ENCODE measurements around the gene ESR1.
"Not testable (repeated sequence)": the region's sequence is repeated elsewhere in the genome, so short reads cannot be mapped to it uniquely, and the experiment has no call there.

The ESR1 gene

DNA sequence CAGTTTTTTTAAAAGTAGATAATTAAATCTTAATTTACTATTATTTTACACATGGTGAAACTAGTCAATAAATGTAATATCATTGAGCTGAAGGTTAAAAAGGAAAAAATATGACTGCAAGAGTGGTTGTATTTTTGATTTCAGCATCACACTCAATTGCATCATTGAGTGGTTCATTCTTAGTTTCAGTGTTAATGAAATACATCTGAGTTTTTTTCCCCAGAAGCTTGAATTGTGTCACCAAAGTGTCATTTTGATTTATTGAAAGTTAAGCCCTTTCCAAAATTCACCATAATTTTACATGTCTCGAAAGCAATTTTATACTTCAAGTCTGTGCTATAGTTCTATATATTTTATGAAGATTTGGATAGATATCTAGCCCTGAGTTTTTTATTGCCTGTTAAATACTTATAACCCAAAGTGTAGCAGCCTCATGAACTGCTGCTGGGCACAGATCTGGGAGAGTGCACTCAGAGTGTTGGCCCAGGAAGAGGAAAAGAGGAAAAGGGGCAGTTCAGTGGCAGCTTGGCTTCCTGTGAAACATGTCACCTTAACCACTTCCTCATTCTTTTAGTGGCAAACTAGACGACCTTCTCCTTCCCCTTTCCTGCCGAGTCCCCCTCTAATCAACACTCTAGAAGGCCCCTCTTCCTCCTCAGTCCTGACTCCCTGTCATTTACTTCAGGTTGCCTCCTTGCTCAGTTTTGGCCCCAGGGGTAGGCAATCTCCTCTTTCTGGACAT is 140.7 kb downstream of the ESR1 start:
- Mint-ChIP-seq H3K4me3 (no peak overlapping the region), H3K9me3 (no peaks in the 10 kb centered on the region), H3K36me3 (ENCODE audit: low read depth) (no peaks in the 10 kb centered on the region), H3K27me3 (ENCODE audit: low read depth) (peaks cover 4% of the 10 kb centered on the region), H3K4me1 (ENCODE audit: low read depth) (peaks cover 5% of the 10 kb centered on the region), H3K27ac (no peak overlapping the region)
- no peak for DNase-seq (ENCODE audit: low spot score)

DNA sequence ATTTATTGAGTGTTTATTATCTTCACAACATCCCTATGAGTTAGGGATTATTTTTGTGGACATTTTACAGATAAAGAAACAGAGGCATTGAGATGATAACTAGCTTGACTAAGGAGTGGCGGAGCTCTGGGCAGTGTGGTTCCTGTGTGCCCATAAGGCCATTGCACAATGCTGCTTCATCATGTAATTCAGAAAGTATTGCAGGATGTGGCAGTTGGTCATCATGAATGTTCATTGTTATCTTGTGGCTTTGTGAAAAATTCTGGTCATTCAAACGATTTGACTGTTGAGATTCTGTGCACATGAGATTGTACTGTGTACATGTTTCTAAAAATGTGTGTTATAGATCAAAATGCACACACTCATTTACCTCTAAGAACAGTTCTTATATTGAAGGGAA is 150.8 kb downstream of the ESR1 start:
- peaks cover 21% of the 10 kb centered on the region for H3K27me3 Mint-ChIP-seq (ENCODE audit: low read depth)
- no peaks in the 10 kb centered on the region for H3K9me3 Mint-ChIP-seq
- peaks cover 5% of the 10 kb centered on the region for H3K4me1 Mint-ChIP-seq (ENCODE audit: low read depth)
- H3K36me3 Mint-ChIP-seq (ENCODE audit: low read depth), result no peaks in the 10 kb centered on the region
- no peak for DNase-seq (ENCODE audit: low spot score)
- H3K27ac Mint-ChIP-seq, result no peak overlapping the region
- H3K4me3 Mint-ChIP-seq, result no peak overlapping the region

DNA sequence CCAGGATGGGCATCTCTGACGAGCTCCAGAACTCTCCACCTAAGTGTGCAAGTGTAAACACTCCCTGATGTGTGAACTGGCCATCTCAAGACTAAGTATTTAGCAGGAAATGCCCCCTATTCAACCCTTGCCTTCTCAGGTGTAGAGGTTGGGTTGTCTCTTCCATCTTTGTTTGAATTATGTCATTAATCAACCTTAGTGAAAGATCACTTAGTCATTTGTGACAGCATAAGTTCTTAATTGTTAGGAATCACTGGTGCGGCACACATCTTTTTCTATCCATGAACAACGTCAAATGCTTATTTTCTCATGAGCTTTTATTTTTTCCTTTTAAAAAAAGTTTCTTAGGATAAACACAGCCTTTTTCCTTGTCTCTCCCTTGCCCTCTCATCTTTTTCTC is 151.6 kb downstream of the ESR1 start:
- peaks cover 5% of the 10 kb centered on the region for H3K4me1 Mint-ChIP-seq (ENCODE audit: low read depth)
- H3K36me3 Mint-ChIP-seq (ENCODE audit: low read depth), result no peaks in the 10 kb centered on the region
- H3K27me3 Mint-ChIP-seq (ENCODE audit: low read depth), result peaks cover 21% of the 10 kb centered on the region
- H3K9me3 Mint-ChIP-seq, result no peaks in the 10 kb centered on the region
- no peak overlapping the region for H3K27ac Mint-ChIP-seq
- H3K4me3 Mint-ChIP-seq, result no peak overlapping the region
- DNase-seq (ENCODE audit: low spot score), result no peak

DNA sequence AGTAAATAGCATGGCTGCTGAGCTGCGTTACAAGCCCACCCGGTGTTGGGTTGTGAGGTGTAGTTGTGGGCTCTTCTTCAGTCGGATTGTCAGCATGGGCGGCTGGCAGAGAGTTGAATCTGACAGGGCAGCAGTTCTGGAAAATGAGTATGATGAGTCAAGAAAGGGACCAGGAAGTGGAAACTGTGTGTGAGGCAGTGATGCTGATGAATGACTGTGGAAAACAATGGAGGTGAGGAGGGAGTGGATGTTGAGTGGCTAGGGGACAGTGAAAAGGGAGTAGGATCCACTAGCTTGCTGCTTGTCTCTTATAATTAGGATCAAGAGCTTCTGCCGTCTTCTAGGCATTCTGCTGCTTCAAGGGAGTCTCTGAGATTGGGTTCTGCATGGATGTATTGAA is 154.3 kb downstream of the ESR1 start:
- H3K36me3 Mint-ChIP-seq (ENCODE audit: low read depth), result no peaks in the 10 kb centered on the region
- no peak overlapping the region for H3K27ac Mint-ChIP-seq
- no peak for DNase-seq (ENCODE audit: low spot score)
- peaks cover 27% of the 10 kb centered on the region for H3K27me3 Mint-ChIP-seq (ENCODE audit: low read depth)
- no peaks in the 10 kb centered on the region for H3K9me3 Mint-ChIP-seq
- no peak overlapping the region for H3K4me3 Mint-ChIP-seq
- H3K4me1 Mint-ChIP-seq (ENCODE audit: low read depth), result peaks cover 5% of the 10 kb centered on the region

DNA sequence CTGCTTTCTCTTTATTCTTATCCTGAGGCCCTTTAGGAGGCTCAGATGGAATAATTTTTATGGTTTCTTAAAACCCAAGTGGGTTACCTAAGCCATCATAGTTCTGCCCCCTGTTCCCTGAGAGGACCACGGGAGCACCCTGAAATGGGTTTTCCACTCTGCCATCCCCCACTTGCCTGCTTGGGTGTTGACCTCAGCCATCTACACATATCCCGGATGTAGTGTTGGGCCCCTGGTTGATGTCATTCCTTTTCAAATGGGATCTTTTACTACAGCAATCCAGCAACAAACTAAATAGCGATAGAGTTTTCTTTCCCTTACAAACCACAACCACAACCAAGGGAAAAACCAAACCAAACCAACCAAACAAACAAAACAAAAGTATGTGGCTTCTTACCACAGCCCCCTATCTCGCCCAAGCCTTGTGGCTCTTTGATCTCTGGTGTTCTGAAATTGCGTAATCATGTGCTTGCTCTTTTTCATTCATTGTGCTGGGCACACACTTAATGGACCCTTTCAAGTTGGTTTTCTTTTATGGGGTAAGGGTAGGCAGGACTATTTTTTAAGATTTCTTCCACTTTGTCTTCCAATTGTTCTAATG is 154.9 kb downstream of the ESR1 start:
- H3K27ac Mint-ChIP-seq, result no peak overlapping the region
- peaks cover 32% of the 10 kb centered on the region for H3K27me3 Mint-ChIP-seq (ENCODE audit: low read depth)
- peak; percentile 5 for DNase-seq (ENCODE audit: low spot score)
- no peaks in the 10 kb centered on the region for H3K36me3 Mint-ChIP-seq (ENCODE audit: low read depth)
- H3K9me3 Mint-ChIP-seq, result peaks cover 2% of the 10 kb centered on the region
- peaks cover 5% of the 10 kb centered on the region for H3K4me1 Mint-ChIP-seq (ENCODE audit: low read depth)
- no peak overlapping the region for H3K4me3 Mint-ChIP-seq

DNA sequence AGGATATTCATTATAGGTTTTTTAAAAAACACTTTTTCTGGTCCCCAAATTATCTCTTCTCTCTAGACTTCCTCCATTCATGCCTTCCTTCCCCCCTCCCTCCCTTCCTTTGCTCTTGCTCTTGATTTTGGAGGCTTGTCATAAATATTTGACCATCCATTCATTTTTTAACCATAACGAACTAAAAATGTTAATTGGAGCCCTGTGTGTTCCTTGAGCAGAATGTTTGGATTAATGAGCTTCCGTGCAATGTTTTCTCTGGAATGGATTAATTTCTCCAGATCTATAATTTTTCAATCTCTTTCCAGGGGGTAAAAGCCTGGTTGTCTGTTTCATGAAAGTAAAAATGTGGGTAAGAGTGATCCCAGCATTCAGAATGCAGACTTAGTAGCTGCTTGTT is 155.5 kb downstream of the ESR1 start:
- Mint-ChIP-seq H3K9me3 (peaks cover 3% of the 10 kb centered on the region), H3K36me3 (ENCODE audit: low read depth) (no peaks in the 10 kb centered on the region), H3K27me3 (ENCODE audit: low read depth) (peaks cover 33% of the 10 kb centered on the region), H3K4me1 (ENCODE audit: low read depth) (peaks cover 5% of the 10 kb centered on the region), H3K27ac (no peak overlapping the region), H3K4me3 (no peak overlapping the region)
- DNase-seq (ENCODE audit: low spot score), result no peak

DNA sequence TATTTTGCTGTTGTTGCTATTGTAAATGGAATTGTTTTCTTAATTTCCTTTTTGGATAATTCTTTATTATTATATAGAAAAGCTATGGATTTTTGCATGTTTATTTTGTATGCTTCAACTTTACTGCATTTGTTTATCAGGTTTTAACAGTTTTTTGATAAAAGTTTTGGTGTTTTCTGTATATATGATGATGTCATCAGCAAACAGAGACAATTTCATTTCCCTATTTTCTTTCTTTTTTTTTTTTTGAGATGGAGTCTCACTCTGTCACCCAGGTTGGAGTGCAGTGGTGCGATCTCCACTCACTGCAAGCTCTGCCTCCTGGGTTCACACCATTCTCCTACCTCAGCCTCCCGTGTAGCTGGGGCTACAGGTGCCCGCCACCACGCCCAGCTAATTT is 156.9 kb downstream of the ESR1 start:
- not testable (repeated sequence) for H3K4me3 Mint-ChIP-seq; H3K27ac Mint-ChIP-seq; H3K36me3 Mint-ChIP-seq (ENCODE audit: low read depth); H3K4me1 Mint-ChIP-seq (ENCODE audit: low read depth); DNase-seq (ENCODE audit: low spot score); H3K9me3 Mint-ChIP-seq
- peaks cover 30% of the 10 kb centered on the region for H3K27me3 Mint-ChIP-seq (ENCODE audit: low read depth)

DNA sequence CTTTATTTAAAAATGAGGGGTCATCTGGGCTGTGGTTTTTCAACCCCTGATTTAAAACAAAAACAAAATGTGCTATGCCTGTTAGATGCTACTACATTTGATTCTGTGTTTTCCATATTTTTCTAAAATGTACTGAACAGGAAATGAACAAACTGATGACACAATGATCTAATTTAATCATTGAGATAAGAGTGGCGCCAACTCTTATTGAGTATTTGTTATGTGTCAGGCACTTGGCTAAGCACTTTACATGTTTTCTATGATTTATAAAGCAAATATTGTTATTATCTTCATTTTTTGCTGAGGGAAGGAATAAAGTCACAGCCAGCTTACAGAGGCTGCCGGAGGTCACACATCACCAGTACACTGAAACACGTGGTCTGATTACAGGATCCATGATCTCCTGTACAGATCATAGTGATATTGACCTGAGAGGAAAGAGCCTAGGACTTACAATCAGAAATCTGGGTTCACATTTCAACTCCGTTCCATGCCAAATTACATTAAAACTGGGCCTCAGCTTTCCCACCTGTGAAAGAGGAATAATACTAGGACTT is 166.7 kb downstream of the ESR1 start:
- no peaks in the 10 kb centered on the region for H3K9me3 Mint-ChIP-seq
- peaks cover 14% of the 10 kb centered on the region for H3K27me3 Mint-ChIP-seq (ENCODE audit: low read depth)
- H3K4me1 Mint-ChIP-seq (ENCODE audit: low read depth), result no peaks in the 10 kb centered on the region
- no peak overlapping the region for H3K4me3 Mint-ChIP-seq
- no peaks in the 10 kb centered on the region for H3K36me3 Mint-ChIP-seq (ENCODE audit: low read depth)
- H3K27ac Mint-ChIP-seq, result no peak overlapping the region
- DNase-seq (ENCODE audit: low spot score), result no peak

DNA sequence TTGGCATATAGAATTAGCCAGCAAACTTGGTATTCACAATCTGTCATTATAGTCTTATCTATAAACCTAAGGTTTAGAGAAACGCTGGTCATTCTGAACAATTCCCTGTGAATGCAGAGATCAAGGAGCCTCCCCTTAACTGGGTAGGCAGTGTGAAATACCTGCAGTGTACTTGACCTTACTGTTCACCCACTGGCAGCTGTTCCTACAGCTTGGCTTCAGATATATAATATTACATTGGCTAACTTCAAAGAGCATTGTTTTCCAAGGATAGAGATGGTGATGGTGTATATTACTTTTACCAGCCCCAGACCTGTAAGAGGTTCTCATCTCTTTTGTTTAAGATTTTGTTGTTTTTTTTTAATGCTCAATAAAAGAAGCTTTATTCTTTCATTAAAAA is 168.3 kb downstream of the ESR1 start:
- Mint-ChIP-seq H3K9me3 (no peaks in the 10 kb centered on the region), H3K36me3 (ENCODE audit: low read depth) (no peaks in the 10 kb centered on the region), H3K4me3 (no peak overlapping the region), H3K27ac (no peak overlapping the region), H3K27me3 (ENCODE audit: low read depth) (peaks cover 12% of the 10 kb centered on the region), H3K4me1 (ENCODE audit: low read depth) (no peaks in the 10 kb centered on the region)
- no peak for DNase-seq (ENCODE audit: low spot score)

DNA sequence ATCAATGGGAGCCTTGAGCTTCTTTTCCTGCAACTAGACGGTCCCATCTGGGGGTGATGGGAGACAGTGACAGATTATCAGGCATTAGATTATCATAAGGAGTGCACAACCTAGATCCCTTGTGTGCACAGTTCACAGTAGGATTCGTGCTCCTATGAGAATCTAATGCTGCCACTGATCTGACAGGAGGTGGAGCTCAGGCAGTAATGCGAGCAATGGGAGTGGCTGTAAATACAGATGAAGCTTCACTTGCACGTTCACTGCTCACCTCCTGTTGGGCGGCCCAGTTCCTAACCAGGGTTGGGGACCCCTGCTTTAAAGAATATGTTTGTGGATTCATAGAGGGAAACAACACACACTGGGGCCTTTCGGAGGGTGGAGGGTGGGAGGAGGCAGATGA is 180.7 kb downstream of the ESR1 start:
- not testable (repeated sequence) for DNase-seq (ENCODE audit: low spot score); H3K27ac Mint-ChIP-seq; H3K36me3 Mint-ChIP-seq (ENCODE audit: low read depth); H3K27me3 Mint-ChIP-seq (ENCODE audit: low read depth); H3K4me3 Mint-ChIP-seq; H3K9me3 Mint-ChIP-seq; H3K4me1 Mint-ChIP-seq (ENCODE audit: low read depth)

DNA sequence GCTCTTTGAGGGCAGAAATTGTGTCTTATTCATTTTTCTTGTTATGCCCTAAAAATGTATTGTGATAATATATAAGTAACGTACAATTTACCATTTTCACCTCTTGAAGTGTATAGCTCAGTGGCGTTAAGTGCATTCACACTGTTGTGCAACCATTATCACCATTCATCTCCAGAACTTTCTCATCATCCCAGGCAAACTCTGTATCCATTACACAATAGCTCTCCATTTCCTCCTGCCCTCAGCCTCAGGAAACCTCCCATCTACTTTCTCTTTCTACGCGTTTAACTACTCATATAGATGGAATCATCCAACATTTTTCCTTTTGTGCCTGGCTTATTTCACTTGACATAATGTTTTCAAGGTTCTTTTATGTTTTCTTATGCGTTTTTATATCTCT is 184.6 kb downstream of the ESR1 start:
- H3K27ac Mint-ChIP-seq, result no peak overlapping the region
- no peak for DNase-seq (ENCODE audit: low spot score)
- no peaks in the 10 kb centered on the region for H3K36me3 Mint-ChIP-seq (ENCODE audit: low read depth)
- H3K27me3 Mint-ChIP-seq (ENCODE audit: low read depth), result no peaks in the 10 kb centered on the region
- no peaks in the 10 kb centered on the region for H3K4me1 Mint-ChIP-seq (ENCODE audit: low read depth)
- no peak overlapping the region for H3K4me3 Mint-ChIP-seq
- no peaks in the 10 kb centered on the region for H3K9me3 Mint-ChIP-seq

DNA sequence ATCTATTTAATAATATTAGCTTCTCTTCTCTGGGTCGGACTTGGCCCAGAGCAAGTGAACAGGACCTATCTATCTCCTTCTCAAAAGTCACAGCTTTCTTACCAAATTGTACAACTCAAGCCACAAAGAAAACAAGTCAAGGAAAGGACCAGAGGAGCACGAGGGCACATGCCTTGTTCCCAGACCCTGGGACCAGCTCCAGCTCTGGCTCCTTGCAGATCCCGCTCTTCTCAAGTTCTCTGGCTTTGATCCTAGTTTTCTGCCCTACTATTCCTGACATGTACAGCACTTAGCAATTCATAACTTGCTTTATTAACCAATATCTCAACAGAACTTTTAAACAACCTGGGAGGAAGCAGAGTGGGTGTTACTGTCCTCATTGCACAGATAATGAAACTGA is 185.9 kb downstream of the ESR1 start:
- Mint-ChIP-seq H3K4me1 (ENCODE audit: low read depth) (no peaks in the 10 kb centered on the region), H3K36me3 (ENCODE audit: low read depth) (no peaks in the 10 kb centered on the region), H3K4me3 (no peak overlapping the region), H3K9me3 (no peaks in the 10 kb centered on the region), H3K27me3 (ENCODE audit: low read depth) (no peaks in the 10 kb centered on the region), H3K27ac (no peak overlapping the region)
- DNase-seq (ENCODE audit: low spot score), result no peak

DNA sequence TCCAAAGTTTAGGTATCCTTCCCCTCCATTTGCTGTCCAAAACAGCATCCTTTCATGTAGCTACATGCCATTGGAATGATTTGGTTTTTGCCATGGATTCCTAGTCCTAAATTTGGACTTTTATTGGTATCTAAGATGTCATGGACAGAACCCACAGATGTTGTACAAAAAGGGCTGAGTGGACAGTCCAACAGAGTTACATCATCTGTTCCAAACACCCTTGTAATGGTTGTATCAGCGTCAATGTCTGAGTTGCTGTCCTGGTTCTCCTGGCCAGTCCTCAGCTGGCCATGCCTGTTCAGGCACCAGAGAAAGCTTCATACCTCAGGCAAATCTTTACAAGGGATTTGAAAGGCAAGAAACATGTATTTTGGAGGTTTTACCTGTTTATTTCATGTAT is 191.3 kb downstream of the ESR1 start:
- no peaks in the 10 kb centered on the region for H3K4me1 Mint-ChIP-seq (ENCODE audit: low read depth)
- H3K9me3 Mint-ChIP-seq, result no peaks in the 10 kb centered on the region
- H3K27me3 Mint-ChIP-seq (ENCODE audit: low read depth), result peaks cover 4% of the 10 kb centered on the region
- no peak overlapping the region for H3K4me3 Mint-ChIP-seq
- DNase-seq (ENCODE audit: low spot score), result no peak
- H3K36me3 Mint-ChIP-seq (ENCODE audit: low read depth), result no peaks in the 10 kb centered on the region
- no peak overlapping the region for H3K27ac Mint-ChIP-seq

DNA sequence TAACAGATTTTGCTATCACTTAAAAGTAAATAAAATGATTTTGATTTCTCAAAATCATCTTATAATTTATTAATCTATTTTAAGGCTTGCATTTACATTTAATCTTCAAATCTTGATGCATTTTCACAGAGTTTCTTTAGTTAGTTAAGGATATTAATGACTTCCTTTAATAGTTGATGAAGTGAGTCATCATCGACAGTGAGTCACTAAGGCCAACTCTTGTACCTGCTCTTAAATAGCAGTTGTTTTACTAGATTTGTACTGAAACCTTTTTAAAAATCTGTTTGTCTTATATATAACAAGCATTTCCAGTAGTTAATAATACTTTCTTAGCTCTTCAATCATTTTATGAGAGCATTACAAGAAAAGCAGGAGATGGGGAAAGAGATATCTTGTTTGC is 191.7 kb downstream of the ESR1 start:
- H3K4me1 Mint-ChIP-seq (ENCODE audit: low read depth), result no peaks in the 10 kb centered on the region
- peaks cover 4% of the 10 kb centered on the region for H3K27me3 Mint-ChIP-seq (ENCODE audit: low read depth)
- no peak overlapping the region for H3K4me3 Mint-ChIP-seq
- H3K9me3 Mint-ChIP-seq, result no peaks in the 10 kb centered on the region
- no peak for DNase-seq (ENCODE audit: low spot score)
- H3K36me3 Mint-ChIP-seq (ENCODE audit: low read depth), result no peaks in the 10 kb centered on the region
- H3K27ac Mint-ChIP-seq, result no peak overlapping the region

DNA sequence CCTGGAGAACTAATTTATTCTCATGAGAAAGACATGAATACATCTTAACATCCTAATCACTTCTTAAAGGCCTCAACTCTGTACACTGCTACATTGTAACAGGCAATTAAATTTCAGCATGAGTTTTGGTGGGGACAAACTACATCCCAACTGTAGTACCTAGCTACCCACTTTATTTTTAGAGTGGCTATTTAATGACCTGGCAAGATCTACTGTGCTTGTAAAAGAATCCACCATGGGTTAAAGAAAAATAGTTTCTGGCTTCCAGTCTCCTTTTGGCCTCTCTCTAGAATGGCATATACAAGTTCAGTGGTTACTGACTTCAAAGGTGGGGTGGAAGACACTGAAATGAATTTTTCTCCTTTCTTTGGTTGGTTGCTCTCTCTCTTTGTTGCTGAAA is 193.9 kb downstream of the ESR1 start:
- Mint-ChIP-seq H3K4me3 (no peak overlapping the region), H3K27me3 (ENCODE audit: low read depth) (peaks cover 6% of the 10 kb centered on the region), H3K4me1 (ENCODE audit: low read depth) (no peaks in the 10 kb centered on the region), H3K27ac (no peak overlapping the region), H3K9me3 (no peaks in the 10 kb centered on the region), H3K36me3 (ENCODE audit: low read depth) (no peaks in the 10 kb centered on the region)
- DNase-seq (ENCODE audit: low spot score), result no peak

Data from T-helper 2 cell treated with Interferon-gamma antibody and Interleukin-4, amounts not matched to agents 5 μg/mL and 100 μg/mL, for 36 hours (primary cell).